Measurements from ENCODE around the gene KLHL35. TPM values are rescaled to one million over a fixed set of nuclear protein-coding genes. Genes with fewer than 3 reads are reported as not detected.

Gene KLHL35
- total and polyA plus RNA-seq, 3 donors from 2014 or later = 15.4 to 58.2 (median 51.2) TPM

DNA sequence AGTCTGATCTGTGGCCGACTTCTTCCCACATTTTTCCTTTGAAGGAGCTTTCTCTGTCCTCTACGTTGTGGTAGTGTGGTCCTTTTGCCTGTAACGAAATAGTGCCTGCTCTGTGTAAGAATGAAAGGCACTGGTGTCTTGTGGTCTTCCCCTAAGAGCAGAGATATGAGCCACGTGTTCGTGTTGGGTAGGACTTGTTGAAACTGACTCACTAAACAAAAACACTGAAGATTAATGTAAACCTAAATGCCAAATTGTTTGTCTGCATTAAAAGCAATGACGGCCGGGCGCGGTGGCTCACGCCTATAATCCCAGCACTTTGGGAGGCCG is 43.8 kb downstream of the KLHL35 start:
- TF ChIP-seq, protein P1, sequence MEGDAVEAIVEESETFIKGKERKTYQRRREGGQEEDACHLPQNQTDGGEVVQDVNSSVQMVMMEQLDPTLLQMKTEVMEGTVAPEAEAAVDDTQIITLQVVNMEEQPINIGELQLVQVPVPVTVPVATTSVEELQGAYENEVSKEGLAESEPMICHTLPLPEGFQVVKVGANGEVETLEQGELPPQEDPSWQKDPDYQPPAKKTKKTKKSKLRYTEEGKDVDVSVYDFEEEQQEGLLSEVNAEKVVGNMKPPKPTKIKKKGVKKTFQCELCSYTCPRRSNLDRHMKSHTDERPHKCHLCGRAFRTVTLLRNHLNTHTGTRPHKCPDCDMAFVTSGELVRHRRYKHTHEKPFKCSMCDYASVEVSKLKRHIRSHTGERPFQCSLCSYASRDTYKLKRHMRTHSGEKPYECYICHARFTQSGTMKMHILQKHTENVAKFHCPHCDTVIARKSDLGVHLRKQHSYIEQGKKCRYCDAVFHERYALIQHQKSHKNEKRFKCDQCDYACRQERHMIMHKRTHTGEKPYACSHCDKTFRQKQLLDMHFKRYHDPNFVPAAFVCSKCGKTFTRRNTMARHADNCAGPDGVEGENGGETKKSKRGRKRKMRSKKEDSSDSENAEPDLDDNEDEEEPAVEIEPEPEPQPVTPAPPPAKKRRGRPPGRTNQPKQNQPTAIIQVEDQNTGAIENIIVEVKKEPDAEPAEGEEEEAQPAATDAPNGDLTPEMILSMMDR (IDR thresholded peaks at IDR 0.05) = no peak
- no peak for TF ChIP-seq POLR2A (IDR thresholded peaks at IDR 0.05)
- Histone ChIP-seq H3K4me3 (no peak overlapping the region), H3K27me3 (no peaks in the 10 kb centered on the region), H3K4me1 (peaks cover 6% of the 10 kb centered on the region), H3K27ac (no peak overlapping the region), H3K9me3 (no peaks in the 10 kb centered on the region), H3K36me3 (ENCODE audit: low read depth, missing control alignments) (no peaks in the 10 kb centered on the region)
- no peak for DNase-seq
- intact Hi-C loops (cut with DNase I; ENCODE audit: low total_unique reads) = loop anchor here (10.0 kb wide), 2 partner anchors 54 to 104 kb away; no protein-coding TSS in a partner anchor
- WGBS, 2 donors = 58 to 64% methylated on average over 11 of the region's 11 CpGs

DNA sequence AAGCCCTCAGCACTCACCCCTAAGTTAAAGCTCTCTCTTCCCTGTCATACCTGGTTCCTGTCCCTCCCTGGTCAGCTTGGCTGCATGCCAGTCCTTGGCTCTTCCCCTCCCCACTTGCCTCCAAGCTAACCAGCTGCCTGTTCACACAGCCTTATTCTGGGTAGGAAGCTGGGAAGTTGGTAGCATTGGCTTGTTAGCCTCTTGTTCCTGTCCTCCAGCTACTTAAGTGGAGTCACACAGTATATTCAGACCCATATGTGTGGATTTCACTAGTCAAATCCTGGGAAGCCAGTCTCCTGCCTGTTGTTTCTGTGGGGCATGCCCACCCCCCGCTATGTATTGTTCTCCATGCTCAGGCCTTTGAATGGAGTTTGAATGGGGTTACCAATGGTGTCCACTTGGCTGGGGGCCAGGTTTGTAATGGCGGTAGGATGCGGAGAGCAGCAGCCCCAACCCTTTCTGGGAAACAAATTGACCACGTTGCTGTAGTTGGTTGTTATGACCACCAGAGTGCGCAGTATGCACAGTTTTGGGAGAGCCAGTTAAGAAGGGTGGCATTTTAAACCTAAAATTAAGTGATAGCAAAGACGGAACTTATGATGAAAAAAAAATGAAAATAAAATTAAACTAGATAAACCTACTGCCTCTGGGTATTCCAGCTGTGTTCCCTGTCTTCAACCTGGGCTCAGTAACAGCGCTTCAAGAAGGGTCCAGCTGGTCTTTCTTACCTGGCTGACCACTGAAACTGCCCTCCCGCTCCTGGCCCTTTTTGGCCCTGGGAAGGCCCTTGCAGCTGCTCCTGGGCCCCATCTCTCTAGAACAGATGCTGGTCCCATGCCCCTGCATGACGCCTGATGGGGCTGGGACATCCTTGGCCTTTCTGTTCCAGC is 44.4 kb downstream of the KLHL35 start:
- Histone ChIP-seq H3K27me3 (no peaks in the 10 kb centered on the region), H3K36me3 (ENCODE audit: low read depth, missing control alignments) (no peaks in the 10 kb centered on the region), H3K27ac (no peak overlapping the region), H3K4me3 (no peak overlapping the region), H3K4me1 (peaks cover 6% of the 10 kb centered on the region), H3K9me3 (no peaks in the 10 kb centered on the region)
- WGBS, 2 donors = 19 to 21% methylated on average over 9 of the region's 9 CpGs
- TF ChIP-seq POLR2A (IDR thresholded peaks at IDR 0.05) = no peak
- TF ChIP-seq, protein P1 (IDR thresholded peaks at IDR 0.05) = peak; percentile 73 to 87 (median 82)
- DNase-seq = peak; percentile 82
- intact Hi-C loops (cut with DNase I; ENCODE audit: low total_unique reads) = loop anchor here (10.0 kb wide), 2 partner anchors 54 to 104 kb away; no protein-coding TSS in a partner anchor

DNA sequence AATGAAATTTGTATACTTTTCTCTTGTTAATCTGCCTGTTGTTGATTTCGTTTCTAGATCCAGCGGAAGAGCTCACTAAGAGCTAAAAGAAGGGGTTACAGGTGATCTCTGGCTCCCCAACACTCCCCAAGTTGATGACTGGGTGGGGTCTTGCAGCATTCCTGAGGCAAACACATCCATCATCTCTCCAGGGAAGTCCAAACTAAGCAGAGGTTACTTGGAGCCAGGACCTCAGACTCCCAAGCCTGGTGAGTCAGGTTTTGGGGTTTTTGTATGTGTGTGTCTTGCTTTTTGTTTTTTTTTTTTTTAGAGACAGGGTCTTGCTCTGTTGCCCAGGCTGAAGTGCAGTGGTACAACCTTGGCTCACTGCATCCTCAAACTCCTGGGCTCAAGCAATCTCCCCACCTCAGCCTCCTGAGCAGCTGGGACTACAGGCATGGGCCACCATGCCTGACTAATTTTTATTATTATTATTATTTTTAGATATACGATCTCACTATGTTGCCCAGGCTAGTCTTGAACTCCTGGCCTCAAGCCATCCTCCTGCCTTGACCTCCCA is 45.2 kb downstream of the KLHL35 start:
- Histone ChIP-seq H3K4me3 (no peak overlapping the region), H3K36me3 (ENCODE audit: low read depth, missing control alignments) (no peaks in the 10 kb centered on the region), H3K9me3 (no peaks in the 10 kb centered on the region), H3K27ac (no peak overlapping the region), H3K27me3 (no peaks in the 10 kb centered on the region), H3K4me1 (peaks cover 6% of the 10 kb centered on the region)
- DNase-seq = no peak
- no peak for TF ChIP-seq POLR2A (IDR thresholded peaks at IDR 0.05)
- TF ChIP-seq, protein P1 (IDR thresholded peaks at IDR 0.05) = no peak
- WGBS, 2 donors = 62 to 76% methylated on average over 3 of the region's 3 CpGs
- intact Hi-C loops (cut with DNase I; ENCODE audit: low total_unique reads) = loop anchor here (10.0 kb wide), 2 partner anchors 53 to 103 kb away; no protein-coding TSS in a partner anchor

DNA sequence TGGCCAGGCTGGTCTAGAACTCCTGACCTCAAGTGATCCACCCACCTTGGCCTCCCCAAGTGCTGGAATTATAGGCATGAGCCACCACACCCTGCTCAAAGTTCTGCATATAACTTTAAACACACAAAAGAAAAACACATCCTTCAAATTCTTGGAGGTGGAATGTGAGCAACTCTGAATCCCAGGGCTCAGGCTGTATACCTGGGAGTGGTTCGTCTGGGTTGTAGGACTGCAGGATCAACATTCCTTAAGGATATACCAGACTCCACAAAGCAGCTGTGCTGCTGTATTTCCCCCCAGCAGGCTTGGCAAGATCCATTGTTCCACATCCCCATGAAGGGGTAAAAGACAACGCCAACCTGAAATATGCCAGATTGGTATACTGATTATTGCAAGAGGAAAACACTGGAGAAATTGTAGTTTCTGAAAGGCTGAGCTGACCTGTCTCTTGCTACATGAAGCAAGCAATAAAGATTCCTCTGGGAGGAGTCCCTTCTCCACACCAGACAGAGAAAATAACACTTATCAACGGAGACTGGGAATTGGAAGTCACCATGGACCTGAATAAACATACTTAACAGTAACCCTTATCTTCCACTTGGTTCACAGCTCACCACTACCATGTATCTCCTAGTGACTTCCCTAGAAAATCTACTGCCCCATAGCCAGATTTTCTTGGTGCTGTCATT is 45.9 kb downstream of the KLHL35 start:
- Histone ChIP-seq H3K4me3 (no peak overlapping the region), H3K36me3 (ENCODE audit: low read depth, missing control alignments) (no peaks in the 10 kb centered on the region), H3K4me1 (peaks cover 6% of the 10 kb centered on the region), H3K9me3 (no peaks in the 10 kb centered on the region), H3K27ac (no peak overlapping the region), H3K27me3 (no peaks in the 10 kb centered on the region)
- intact Hi-C loops (cut with DNase I; ENCODE audit: low total_unique reads) = loop anchor here (10.0 kb wide), 2 partner anchors 52 to 102 kb away; no protein-coding TSS in a partner anchor
- WGBS, 2 donors = 62 to 65% methylated on average over 3 of the region's 3 CpGs
- no peak for DNase-seq
- TF ChIP-seq POLR2A (IDR thresholded peaks at IDR 0.05) = no peak
- TF ChIP-seq, protein P1 (IDR thresholded peaks at IDR 0.05) = no peak
